GM21786 (cell line): Measurements from ENCODE around the gene LITAFD.
"Not testable (repeated sequence)": the region's sequence is repeated elsewhere in the genome, so short reads cannot be mapped to it uniquely, and the experiment has no call there.

Experiments used
- ATAC-seq: cut with Tn5 transposase; IDR thresholded peaks from one replicate; pipeline ENCODE4 v1.9.1; 2021; ENCODE audit not compliant: unreplicated experiment

Gene LITAFD

DNA sequence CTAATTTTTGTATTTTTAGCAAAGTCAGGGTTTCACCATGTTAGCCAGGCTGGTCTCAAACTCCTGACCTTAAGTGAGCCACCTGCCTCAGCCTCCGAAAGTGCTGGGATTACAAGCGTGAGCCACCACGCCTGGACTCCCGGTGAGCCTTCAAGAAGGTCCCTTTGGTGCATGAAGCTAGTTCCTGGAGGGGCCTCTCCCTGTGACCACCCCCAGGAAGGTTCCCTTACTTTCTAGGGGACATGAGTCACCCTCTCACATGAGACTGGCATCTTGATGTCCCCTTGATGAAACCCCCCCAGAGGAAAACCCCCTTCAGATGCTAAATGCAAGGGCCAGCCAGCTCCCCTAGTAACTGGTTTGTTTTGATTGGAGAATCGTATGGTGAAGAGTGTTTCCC is 26.2 kb upstream of the LITAFD start:
- no peak for ATAC-seq

DNA sequence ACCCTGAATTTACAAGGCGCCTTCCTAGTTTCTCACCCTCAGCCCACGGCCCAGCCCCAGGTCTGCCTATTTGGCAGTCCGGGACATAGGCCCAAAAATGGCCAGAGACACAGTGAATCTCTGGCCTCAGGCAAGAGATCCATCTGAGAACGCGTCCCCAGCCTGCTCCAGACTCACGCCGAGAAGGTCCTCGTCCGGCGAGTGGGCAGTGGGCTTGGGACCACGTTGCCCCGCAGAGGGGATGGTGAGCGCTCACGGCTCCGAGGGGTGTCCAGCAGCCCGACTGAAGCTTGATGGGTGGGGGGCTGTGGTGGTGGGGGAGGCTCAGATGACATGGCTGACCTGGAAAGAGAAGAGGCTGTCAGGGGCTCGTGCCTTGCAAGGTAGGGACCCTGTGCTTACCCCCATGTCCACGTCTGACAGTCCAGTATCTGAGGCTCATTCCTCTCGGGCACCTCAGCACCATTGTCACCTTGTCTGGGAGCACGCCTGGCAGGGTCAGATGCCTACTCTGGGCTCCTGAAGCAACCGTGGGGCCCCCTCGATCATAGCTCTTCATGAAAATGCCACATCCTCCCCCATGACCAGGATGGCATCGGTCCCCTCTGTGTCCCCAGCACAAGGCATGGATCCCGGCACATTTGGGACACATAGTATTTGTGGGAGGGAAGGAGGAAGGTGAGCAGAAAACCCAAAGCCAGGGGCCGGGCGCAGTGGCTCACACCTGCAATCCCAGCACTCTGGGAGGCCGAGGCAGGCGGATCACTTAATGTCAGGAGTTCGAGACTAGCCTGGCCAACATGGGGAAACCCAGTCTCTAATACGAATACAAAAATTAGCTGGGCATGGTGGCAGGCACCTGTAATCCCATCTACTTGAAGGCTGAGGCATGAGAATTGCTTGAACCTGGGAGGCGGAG is 22.9 kb upstream of the LITAFD start:
- ATAC-seq = no peak

DNA sequence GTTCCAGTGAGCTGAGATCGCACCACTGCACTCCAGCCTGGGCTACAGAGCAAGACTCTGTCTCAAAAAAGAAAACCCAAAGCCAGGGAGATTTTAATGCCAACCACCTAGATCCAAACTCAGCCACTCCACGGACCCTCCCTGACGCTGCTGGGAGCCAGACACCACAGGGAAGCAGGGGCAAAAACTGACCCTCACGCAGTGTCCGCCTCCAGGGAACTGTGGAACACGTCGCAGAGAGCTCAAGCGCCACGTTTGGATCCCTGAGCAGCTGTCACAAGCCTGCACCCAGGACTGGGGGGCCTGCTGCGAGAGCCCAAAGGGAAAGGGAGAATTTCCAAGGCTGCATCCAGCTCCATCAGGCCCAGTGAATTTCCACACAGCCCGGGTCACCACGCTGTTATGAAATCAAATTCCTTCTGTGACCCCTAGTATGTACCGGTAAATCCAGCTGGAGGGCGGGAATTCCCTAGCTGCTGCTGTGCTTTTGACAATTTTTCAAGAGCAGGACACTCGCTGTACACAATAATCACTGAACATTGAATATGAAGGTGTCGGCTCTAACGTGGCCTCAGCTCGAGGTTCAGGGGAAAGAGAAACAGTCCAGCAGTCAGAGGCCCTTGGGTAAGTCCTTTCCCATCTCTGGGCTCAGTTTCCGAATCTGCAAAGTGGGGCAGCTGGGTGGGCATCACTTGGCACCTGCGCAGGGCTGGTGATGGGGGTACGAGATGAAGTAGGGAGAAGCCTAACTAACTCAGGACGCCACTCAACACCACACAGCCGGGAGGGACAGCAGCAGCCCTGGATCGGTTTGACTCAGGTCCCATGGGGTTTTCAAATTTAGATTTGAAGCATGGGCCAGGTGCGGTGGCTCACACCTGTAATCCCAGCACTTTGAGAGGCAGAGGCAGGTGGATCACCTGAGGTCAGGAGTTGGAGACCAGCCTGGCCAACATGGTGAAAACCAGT is 22.0 kb upstream of the LITAFD start:
- no peak for ATAC-seq

DNA sequence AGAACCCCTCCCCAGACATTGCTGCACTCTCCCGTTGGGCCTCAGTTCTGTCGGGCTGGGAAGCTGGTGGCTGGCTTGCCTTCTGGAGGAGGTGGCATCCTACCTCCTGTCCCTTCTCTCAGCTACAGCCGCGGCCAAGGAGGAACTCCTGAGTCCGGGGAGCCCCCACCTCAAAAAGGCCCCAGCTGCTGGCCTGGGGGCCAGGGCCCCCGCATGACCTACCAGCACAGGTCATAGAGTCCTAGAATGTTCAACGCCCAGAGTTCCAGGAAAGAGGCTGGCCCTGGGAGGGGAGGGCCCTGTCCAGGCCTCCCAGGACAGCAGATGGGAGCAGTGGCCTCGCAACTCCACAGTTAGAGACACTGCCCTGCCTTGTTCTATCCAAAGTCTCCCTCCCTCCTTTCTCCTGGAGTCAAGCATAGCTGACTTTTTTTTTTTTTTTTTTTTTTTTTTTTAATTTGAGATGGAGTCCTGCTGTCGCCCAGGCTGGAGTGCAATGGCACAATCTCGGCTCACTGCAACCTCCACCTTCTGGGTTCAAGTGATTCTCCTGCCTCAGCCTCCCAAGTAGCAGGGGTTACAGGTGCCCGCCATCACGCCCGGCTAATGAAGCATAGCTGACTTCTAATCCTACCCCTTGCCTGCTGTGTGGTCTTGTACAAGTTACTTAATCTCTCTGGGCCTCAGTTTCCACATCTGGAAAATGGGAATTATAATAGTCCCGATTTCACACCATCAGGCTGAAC is 20.4 kb upstream of the LITAFD start:
- ATAC-seq = no peak

DNA sequence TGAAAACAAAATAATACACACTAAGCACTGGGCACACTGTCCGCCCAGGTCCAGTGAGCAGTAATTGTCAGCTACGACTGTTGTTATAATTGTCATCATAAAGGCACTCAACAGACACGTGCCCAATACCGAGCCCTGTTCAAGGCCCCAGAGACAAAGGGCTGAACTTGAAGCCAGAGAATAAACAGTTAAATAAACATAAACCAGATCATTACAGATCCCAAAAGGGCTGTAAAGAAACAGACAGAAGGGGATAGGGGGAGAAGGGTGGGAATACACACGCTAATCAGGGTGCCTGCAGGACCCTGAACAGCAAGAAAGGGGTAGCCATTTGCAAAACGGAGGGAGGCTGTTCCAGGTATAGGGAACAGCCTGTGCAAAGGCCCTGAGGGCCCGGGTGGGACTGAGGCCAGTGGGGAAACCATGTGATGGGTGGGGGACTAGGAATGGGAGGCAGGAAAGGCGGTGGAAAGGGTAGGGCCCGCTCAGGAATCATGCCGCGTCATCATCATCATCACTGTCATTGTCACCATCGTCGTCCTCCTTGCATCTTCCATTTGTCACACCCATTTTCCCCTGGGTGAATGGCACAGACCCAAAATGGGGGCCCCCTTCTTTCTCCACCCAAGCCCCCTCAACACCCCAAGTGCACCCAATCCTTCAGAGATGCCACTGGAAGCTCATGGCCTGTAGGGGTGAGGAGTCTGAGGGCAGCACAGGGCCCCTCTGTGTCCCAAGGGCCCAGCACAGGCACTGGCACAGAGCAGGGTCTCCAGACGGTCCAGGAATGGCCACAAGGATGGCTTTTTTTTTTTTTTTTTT is 19.6 kb upstream of the LITAFD start:
- no peak for ATAC-seq

DNA sequence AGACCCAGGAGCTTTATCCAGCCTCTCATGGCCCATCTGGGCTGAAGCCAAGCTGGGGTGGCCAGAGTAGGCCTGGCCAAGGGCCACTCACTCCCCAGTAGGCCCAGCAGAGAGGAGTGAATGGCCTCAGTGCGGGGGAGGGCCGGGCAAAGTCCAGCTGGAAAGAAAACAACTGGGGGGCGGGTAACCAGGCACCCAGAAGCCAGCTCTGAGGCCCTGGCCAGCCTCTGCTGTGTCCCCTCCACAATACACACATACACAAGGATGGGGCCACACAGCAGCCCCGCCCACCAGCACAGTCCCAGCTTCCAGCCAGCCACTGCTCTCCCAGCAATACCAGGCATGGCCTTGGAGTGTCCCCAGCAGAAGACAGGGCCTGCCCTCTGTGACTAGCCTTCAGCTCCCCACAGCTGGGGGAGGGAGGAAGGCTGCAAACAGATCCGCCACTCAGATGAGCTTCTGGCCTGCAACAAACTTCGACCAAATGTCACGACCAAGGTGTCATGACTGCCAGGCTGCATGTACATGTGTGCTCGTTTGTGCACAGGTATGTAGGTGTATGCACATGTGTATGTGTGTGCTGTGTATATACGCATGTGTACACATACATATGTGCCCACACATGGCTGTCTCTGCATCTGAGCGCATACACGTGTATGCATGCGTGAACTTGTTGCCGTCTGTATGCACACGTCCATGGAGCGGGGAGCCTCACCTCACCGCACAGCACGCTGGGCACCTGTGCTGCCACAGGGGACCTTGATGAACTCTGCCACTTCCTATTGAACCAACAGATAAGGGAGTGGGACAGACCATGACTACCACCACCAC is 18.3 kb upstream of the LITAFD start:
- no peak for ATAC-seq

DNA sequence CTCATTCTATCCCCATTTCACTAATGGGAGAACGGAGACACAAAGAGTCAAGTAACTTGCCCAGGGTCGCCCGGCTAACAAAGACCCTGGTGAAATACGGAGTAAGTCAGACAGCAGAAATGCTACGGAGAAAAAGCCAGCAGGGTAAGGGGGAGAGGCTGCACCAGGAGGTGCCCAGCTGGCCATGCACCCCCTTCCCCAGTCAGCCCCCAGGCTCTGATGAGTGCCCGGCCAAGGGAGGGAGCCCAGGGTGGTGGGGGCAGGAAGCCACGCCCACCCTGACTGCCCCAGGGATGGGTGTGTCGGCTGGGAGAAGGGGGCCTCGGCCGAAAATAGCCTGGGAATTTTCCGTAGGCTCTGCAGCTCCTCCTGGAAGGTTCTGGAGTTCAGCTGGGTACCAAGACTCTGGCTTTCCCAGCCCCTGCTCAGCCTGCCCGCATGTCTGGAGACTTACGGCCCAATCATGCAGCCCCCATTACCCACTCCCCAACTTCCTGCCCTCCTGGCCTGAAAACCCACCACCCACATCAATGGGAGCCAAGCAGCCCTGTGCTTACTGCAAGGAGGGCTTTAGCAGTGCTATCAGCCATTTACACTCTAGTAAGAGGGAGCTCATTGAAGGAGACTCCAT is 17.6 kb upstream of the LITAFD start:
- no peak for ATAC-seq

DNA sequence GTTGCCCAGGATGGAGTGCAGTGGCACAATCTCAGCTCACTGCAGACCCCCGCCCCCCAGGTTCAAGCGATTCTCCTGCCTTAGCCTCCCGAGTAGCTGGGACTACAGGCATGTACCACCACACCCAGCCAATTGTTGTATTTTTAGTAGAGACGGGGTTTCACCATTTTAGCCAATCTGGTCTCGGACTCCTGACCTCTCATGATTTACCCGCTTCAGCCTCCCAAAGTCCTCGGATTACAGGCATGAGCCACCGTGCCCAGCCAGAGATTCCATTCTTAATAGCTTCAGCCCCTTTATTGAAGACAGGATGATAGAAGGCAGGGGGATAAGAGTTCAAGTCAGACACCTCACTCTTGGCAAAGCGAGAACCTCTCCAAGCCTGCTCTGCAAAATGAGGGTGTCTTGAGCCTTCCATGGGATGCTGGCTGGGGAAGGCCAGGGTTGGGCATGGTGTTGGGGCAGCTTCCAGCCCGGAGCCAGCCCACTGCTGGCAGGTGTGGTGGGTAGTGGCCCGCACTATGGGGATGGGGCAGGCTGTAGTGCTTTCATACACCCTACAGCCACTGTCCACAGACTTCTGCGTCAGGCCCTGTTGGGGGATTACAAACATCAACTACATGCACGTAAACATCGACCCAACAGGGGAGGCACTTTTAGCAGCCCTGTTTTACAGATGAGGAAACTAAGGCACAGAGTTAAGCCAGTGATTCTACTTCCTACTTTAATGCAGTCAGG is 16.8 kb upstream of the LITAFD start:
- no peak for ATAC-seq

DNA sequence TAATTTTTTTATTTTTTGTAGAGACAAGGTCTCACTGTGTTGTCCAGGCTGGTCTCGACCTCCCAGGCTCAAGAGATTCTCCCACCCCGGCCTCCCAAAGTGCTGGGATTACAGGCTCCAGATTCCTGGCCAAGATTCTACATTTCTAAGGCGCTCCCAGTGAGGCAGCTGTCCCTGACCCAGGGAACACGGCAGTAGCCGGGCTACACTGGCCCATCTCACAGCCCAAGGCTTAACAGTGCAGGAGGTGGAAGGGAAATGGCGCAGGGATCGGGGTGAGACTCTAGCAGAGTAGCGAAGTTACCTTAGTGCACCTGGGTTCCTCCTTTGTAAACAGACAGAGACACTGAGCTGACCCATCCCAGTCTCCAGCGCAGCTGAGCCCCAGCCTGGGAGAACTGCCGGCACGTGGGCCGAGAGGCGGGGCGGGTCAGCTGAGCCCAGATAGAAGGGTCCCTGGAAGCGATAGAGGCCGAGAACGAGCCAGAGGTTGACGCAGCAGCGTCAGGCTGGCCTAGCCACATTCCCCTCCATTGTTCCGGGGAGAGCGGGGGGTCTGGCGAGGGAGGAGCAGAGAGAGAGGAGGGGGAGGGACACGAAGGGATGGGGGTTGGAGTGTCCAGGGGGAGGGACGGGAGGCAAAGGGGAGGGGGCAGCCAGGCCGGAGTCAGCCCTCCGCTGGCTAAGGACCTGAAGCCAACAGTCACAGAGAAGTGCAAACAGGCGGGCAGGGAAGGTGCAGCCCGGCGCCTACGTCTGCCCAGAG is 15.8 kb upstream of the LITAFD start:
- ATAC-seq = no peak

DNA sequence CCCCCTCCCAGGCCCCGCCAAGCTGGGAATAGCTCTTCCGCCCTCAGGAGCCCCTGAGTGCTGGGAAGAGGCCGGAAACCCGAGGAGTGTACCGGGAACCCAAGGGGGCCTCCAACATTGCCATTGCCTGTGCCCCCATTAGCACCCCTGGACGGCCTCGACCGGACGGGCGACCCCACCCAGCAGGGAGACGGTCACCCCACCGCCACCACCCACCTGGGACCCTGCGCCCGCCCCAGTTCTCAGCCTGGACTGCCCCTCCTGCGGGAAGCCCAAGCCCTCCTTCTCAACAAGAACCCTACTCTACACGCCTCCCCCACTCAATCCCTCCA is 15.3 kb upstream of the LITAFD start:
- ATAC-seq = no peak

DNA sequence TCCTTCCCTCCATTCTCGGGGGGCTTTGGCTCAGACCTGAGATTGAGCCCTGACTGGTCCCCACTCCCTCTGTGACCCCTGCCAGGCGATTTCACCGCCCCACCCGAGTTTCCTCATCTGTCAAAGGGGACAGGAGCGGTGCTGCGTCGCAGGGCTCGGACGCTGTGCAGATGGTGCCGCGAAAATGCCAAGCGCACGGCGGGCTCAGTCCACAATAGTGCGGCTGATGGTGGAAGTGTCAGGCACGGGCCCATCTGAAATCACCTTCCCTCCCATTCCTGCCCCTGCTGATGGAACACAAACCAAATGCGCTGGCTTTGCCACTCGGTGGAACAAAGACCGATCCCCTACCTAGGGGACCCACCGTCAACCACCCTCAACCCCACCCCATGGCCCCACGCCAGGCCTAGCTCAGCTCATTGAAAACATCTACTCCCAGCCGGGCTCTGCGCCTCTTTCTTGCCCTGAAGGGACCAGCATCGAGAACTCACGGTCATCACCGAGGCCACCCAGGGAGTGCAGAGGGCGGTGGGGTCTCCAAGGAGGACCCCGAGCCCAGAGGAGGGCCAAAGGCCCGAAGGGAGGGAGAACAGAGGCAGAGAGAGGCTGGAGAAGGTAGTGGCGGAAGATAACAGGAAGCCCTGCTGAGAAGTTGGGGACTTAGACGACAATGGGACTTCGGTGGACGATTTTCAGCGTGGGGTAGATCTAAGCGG is 14.8 kb upstream of the LITAFD start:
- no peak for ATAC-seq

DNA sequence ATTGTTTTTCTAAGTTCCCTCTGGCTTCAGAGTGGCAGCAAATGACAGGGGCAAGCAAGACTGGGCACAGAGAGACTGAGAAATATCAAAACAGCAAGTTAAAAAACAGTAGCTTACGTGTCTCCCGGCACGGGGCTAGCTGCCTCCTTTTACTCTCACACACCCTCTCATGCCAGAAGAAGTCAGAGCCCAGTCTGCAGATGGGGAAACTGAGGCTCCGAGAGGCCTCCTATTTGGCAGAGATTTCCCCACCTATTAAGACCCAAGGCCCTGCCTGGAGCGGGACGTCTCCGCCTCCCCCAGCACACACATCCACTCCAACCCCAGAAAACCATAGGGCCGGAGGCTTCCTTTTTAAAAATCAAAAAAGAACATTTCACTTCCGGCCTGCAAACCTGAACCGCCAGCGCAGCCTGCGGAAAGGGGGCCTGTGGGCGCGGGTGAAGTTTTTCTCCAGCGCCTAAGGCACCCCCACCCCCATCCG is 14.2 kb upstream of the LITAFD start:
- peak; percentile 24 for ATAC-seq

DNA sequence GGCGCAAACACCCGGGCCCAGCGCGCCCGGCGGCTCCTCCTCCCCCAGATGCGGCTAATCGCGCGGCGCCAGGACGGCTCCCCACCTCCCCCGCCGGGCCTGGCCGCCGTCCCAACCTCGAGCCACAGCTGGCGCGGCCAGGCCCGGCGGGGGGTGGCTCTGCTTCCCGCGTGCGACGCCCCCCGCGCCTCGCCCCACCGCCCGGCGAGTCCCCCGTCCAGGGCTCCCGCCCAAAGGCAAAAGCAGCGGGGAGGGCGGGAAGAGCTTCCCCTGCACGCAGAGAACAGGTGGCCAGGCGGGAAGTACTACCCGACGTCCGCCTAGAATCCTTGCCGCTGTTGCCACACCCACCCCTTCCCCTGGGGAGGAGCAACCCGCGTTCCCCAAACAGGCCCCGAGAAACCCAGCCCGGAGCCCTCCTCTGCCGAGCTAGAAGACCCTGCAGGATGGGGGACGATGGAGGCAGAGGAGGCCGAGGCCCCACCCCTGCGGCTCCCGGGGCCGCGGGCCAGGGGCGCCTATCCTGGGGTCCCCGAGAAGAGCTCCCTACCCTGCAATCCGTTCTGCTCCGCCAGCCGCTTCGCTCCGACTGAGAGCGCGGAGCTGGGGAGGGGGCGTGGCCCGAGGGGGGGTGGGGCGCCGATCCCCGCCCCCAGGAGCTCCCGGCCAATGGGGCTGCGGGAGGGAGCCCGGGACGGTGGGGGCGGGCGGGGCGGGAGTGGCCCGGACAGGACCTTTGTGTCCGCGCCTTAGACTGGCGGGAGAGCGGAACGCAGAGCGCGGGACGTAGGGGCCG is 13.5 kb upstream of the LITAFD start, which contains the start of gene CARHSP1:
Gene CARHSP1, minus strand, starts transcription at position 591 of the 796 bp plus-strand sequence. CDS start 9,678 bp downstream, outside the sequence.
- ATAC-seq = peak; percentile 64

DNA sequence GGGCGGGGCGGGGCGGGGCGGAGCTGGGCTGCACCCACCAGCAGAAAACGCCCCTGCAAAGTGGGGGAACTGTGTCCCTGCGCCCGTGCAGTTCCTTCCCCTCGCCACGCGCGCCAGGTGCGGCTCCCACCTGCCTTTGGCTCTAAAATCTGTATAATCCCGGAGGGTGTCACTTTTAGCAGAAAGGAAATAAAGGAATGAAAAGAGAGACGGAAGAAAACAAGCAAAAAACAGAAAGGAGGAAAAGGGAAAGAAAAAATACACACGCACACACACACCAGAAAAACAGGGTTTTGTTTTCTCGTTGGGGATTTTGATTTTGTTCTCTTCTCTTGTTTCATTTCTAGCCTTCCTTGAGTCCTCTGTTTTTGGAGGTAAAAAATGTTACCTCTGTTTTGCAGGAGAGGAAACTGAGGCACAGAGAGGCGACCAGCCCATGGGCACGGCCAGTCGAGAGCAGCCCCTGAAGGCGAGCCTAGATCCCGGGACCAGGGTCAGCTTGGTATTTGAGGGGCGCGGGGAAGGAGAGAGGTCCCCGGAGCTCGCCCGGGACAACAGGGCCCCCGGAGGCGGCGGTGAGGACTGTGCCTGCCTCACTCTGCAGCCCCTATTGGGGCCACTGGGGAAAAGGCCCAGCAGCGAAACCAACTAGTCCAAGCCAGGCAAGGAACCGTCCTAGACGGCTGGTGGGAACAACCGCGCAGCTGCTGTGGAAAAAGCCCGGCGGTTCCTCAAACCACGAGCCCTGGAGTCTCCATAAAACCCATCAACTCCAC is 12.8 kb upstream of the LITAFD start:
- ATAC-seq = no peak

DNA sequence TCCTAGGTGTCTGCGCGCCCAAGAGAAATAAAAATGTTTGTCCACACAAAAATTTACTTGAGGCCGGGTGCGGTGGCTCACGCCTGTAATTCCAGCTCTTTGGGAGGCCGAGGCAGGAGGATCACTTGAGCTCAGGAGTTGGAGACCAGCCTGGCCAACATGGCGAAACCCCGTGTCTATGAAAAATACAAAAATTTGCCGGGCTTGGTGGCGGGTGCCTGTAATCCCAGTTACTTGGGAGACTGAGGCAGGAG is 12.2 kb upstream of the LITAFD start:
- ATAC-seq = not testable (repeated sequence)
